Measurements from ENCODE around the gene GUCA2B.

GUCA2B gene

DNA sequence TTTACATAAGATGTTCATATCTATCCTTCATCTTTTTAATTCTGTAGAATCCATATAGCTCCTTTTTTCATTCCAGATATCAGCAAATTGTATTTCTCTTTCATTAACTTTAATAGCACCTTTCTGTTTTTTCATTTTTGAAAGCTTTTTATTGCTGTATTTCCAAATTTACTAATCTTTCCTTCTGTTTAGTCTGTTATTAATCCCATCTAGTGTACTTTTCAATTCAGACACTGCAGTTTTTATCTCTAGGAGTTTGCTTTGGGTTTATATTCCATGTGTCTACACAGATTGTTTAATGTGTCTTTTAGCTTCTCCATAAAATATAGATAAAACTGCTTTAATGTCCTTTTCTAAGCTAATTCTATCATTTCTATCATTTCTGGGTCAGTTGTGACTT lies 48.8 kb downstream of the GUCA2B start:
- no peak overlapping the region for H3K4me3 ChIP-seq (ENCODE audit: low read length in 2 of 2)
- no peak overlapping the region for H2AK5ac ChIP-seq (ENCODE audit: low read depth, low read length)
- H2BK15ac ChIP-seq (ENCODE audit: low read length), result no peak overlapping the region
- no peak overlapping the region for H2BK120ac ChIP-seq (ENCODE audit: low read depth, low read length)
- no peaks in the 10 kb centered on the region for H3K4me1 ChIP-seq (ENCODE audit: control insufficient read depth in 2 of 2, insufficient read depth in 1 of 2, low read depth in 1 of 2, low read length in 2 of 2)
- H3K9me3 ChIP-seq (replicated peaks in 1 of 2; ENCODE audit: control insufficient read depth in 2 of 2, insufficient read depth in 1 of 2, low read depth in 1 of 2, low read length in 2 of 2), result peaks cover 0 to 16% of the 10 kb centered on the region in 2 donors
- H3K14ac ChIP-seq (ENCODE audit: low read length), result no peak overlapping the region
- no peaks in the 10 kb centered on the region for H3K27me3 ChIP-seq (ENCODE audit: control insufficient read depth in 3 of 3, insufficient read depth in 3 of 3, low read depth in 1 of 3, low read length in 3 of 3)
- H3K9ac ChIP-seq (ENCODE audit: low read depth, low read length, poor library complexity), result no peak overlapping the region
- no peak overlapping the region for H3K23ac ChIP-seq (ENCODE audit: low read depth, low read length, poor library complexity)
- H3K27ac ChIP-seq (replicated peaks; ENCODE audit: low read length), result no peak overlapping the region
- no peak overlapping the region for H3K4me2 ChIP-seq (ENCODE audit: insufficient read depth, low read length, poor library complexity, severe bottlenecking)
- H3K36me3 ChIP-seq (replicated peaks in 1 of 2; ENCODE audit: control insufficient read depth in 2 of 2, insufficient read depth in 2 of 2, low read length in 2 of 2), result peaks cover 3 to 76% of the 10 kb centered on the region in 2 donors
- H2BK12ac ChIP-seq (ENCODE audit: low read length), result no peak overlapping the region
- H3K18ac ChIP-seq (ENCODE audit: low read length), result no peak overlapping the region
- no peak overlapping the region for H2BK5ac ChIP-seq (ENCODE audit: low read length)
- no peak overlapping the region for H4K91ac ChIP-seq (ENCODE audit: low read depth, low read length, poor library complexity)
- H3K4ac ChIP-seq (ENCODE audit: low read length), result no peak overlapping the region
- no peak for DNase-seq (ENCODE audit: low spot score)
- no peak overlapping the region for H4K8ac ChIP-seq (ENCODE audit: low read depth, low read length)
- H2AFZ ChIP-seq (ENCODE audit: low read length), result no peak overlapping the region
- H3K79me1 ChIP-seq (ENCODE audit: low read depth, low read length), result peaks cover 2% of the 10 kb centered on the region

Data from neuronal stem cell (in vitro differentiated cells).